GM21723 (cell line): ENCODE results near the gene PADI6.
"Not testable (repeated sequence)": the region's sequence is repeated elsewhere in the genome, so short reads cannot be mapped to it uniquely, and the experiment has no call there.

Experiments
- ATAC-seq: cut with Tn5 transposase; IDR thresholded peaks from one replicate; pipeline ENCODE4 v1.9.1; 2021; ENCODE audit warnings: mild to moderate bottlenecking, moderate library complexity; ENCODE audit not compliant: unreplicated experiment

The PADI6 gene

GRCh38 chr1:17404034-17404684, 32.2 kb downstream of the PADI6 start:
- ATAC-seq, result no peak

GRCh38 chr1:17404820-17405219, 32.8 kb downstream of the PADI6 start:
- ATAC-seq, result no peak

GRCh38 chr1:17405898-17406759, 34.1 kb downstream of the PADI6 start:
- no peak for ATAC-seq

GRCh38 chr1:17406760-17407475, 34.9 kb downstream of the PADI6 start:
- not testable (repeated sequence) for ATAC-seq

- ATAC-seq, result not testable (repeated sequence)
These were observed 36.0 kb downstream of the PADI6 start for GRCh38 chr1:17407786-17408514.

- ATAC-seq, result no peak
These were observed 37.4 kb downstream of the PADI6 start for GRCh38 chr1:17409391-17409811.

GRCh38 chr1:17412093-17412870, 40.3 kb downstream of the PADI6 start:
- ATAC-seq, result no peak

GRCh38 chr1:17414022-17414421, 42.0 kb downstream of the PADI6 start:
- no peak for ATAC-seq

- ATAC-seq, result no peak
These were observed 44.4 kb downstream of the PADI6 start for GRCh38 chr1:17416389-17416788.

- no peak for ATAC-seq
These were observed 47.8 kb downstream of the PADI6 start for GRCh38 chr1:17419626-17420328.

- no peak for ATAC-seq
These were observed 48.5 kb downstream of the PADI6 start for GRCh38 chr1:17420391-17420918.

GRCh38 chr1:17422461-17422860, 50.5 kb downstream of the PADI6 start:
- ATAC-seq, result no peak

GRCh38 chr1:17423781-17424245, 51.8 kb downstream of the PADI6 start:
- ATAC-seq, result no peak

- ATAC-seq, result no peak
These were observed 54.0 kb downstream of the PADI6 start for GRCh38 chr1:17425806-17426600.

- no peak for ATAC-seq
These were observed 56.0 kb downstream of the PADI6 start for GRCh38 chr1:17427696-17428660.

- no peak for ATAC-seq
These were observed 57.2 kb downstream of the PADI6 start for GRCh38 chr1:17429183-17429582.

GRCh38 chr1:17432412-17432811, 60.4 kb downstream of the PADI6 start:
- no peak for ATAC-seq
